ENCODE measurements around the gene SIAH1.
"Not testable (repeated sequence)": the region's sequence is repeated elsewhere in the genome, so short reads cannot be mapped to it uniquely, and the experiment has no call there.

Gene SIAH1

GRCh38 chr16:48367441-48368049, 17.7 kb downstream of the SIAH1 start:
- in situ Hi-C loops (cut with MboI; ENCODE audit: low sequenced_read_pairs): no loop called here
- no peak for DNase-seq (ENCODE audit: low spot score in 2 of 2)

GRCh38 chr16:48366165-48367093, 18.8 kb downstream of the SIAH1 start:
- Histone ChIP-seq H3K4me1 (peaks cover 37% of the 10 kb centered on the region), H3K4me3 (peak overlapping the region; percentile 44), H3K27me3 (ENCODE audit: low read depth) (no peaks in the 10 kb centered on the region), H3K9me3 (no peaks in the 10 kb centered on the region), H3K36me3 (replicated peaks) (peaks cover 9% of the 10 kb centered on the region)
- in situ Hi-C loops (cut with MboI; ENCODE audit: low sequenced_read_pairs): no loop called here
- peak; percentile 38 to 64 for DNase-seq (ENCODE audit: low spot score in 2 of 2)

More at GRCh38 chr16:48367441-48368049, 17.7 kb downstream of the SIAH1 start:
- Histone ChIP-seq H3K4me3 (no peak overlapping the region), H3K27me3 (ENCODE audit: low read depth) (no peaks in the 10 kb centered on the region), H3K9me3 (no peaks in the 10 kb centered on the region), H3K36me3 (replicated peaks) (no peaks in the 10 kb centered on the region), H3K4me1 (peaks cover 40% of the 10 kb centered on the region)

GRCh38 chr16:48365601-48366164, 19.5 kb downstream of the SIAH1 start:
- peaks cover 10% of the 10 kb centered on the region for H3K36me3 ChIP-seq (replicated peaks)
- peak; percentile 87 to 94 for DNase-seq (ENCODE audit: low spot score in 2 of 2)
- in situ Hi-C loops (cut with MboI; ENCODE audit: low sequenced_read_pairs): no loop called here

GRCh38 chr16:48365025-48365600, 20.1 kb downstream of the SIAH1 start:
- no peak for DNase-seq (ENCODE audit: low spot score in 2 of 2)
- no peaks in the 10 kb centered on the region for H3K9me3 ChIP-seq
- H3K4me1 ChIP-seq: peaks cover 35% of the 10 kb centered on the region
- peak overlapping the region; percentile 44 for H3K4me3 ChIP-seq
- no peaks in the 10 kb centered on the region for H3K27me3 ChIP-seq (ENCODE audit: low read depth)
- in situ Hi-C loops (cut with MboI; ENCODE audit: low sequenced_read_pairs): no loop called here
- H3K36me3 ChIP-seq (replicated peaks): peaks cover 10% of the 10 kb centered on the region

More at GRCh38 chr16:48365601-48366164, 19.5 kb downstream of the SIAH1 start:
- Histone ChIP-seq H3K27me3 (ENCODE audit: low read depth) (no peaks in the 10 kb centered on the region), H3K4me1 (peaks cover 37% of the 10 kb centered on the region), H3K4me3 (peak overlapping the region; percentile 44), H3K9me3 (no peaks in the 10 kb centered on the region)

- H3K4me1 ChIP-seq: peaks cover 11% of the 10 kb centered on the region
- no peak overlapping the region for H3K4me3 ChIP-seq
- peaks cover 10% of the 10 kb centered on the region for H3K36me3 ChIP-seq (replicated peaks)
- no peaks in the 10 kb centered on the region for H3K9me3 ChIP-seq
- H3K27me3 ChIP-seq (ENCODE audit: low read depth): no peaks in the 10 kb centered on the region
- in situ Hi-C loops (cut with MboI; ENCODE audit: low sequenced_read_pairs): no loop called here
- DNase-seq (ENCODE audit: low spot score in 2 of 2): no peak
These were observed 23.6 kb downstream of the SIAH1 start for GRCh38 chr16:48361540-48362144.

- in situ Hi-C loops (cut with MboI; ENCODE audit: low sequenced_read_pairs): no loop called here
- Histone ChIP-seq H3K36me3 (replicated peaks) (peaks cover 10% of the 10 kb centered on the region), H3K4me1 (peaks cover 7% of the 10 kb centered on the region), H3K27me3 (ENCODE audit: low read depth) (no peaks in the 10 kb centered on the region), H3K9me3 (no peaks in the 10 kb centered on the region), H3K4me3 (no peak overlapping the region)
- no peak for DNase-seq (ENCODE audit: low spot score in 2 of 2)
These were observed 24.2 kb downstream of the SIAH1 start for GRCh38 chr16:48361012-48361411.

- Histone ChIP-seq H3K4me1 (0 out of 2 replicates have a peak, but pooled peaks cover under 1% of the 10 kb centered on the region), H3K27me3 (ENCODE audit: low read depth) (no peaks in the 10 kb centered on the region), H3K4me3 (no peak overlapping the region), H3K9me3 (no peaks in the 10 kb centered on the region), H3K36me3 (replicated peaks) (peaks cover 13% of the 10 kb centered on the region)
- in situ Hi-C loops (cut with MboI; ENCODE audit: low sequenced_read_pairs): loop anchor here (10.0 kb wide), 2 partner anchors 155 to 265 kb away; no protein-coding TSS in a partner anchor
- DNase-seq (ENCODE audit: low spot score in 2 of 2): no peak
These were observed 25.2 kb downstream of the SIAH1 start for GRCh38 chr16:48359983-48360382.

GRCh38 chr16:48358419-48358818, 26.8 kb downstream of the SIAH1 start:
- in situ Hi-C loops (cut with MboI; ENCODE audit: low sequenced_read_pairs): loop anchor here (10.0 kb wide), 2 partner anchors 156 to 266 kb away; no protein-coding TSS in a partner anchor
- Histone ChIP-seq H3K36me3 (replicated peaks) (peaks cover 15% of the 10 kb centered on the region), H3K27me3 (ENCODE audit: low read depth) (no peaks in the 10 kb centered on the region), H3K9me3 (no peaks in the 10 kb centered on the region), H3K4me3 (no peak overlapping the region), H3K4me1 (no peaks in the 10 kb centered on the region)
- DNase-seq (ENCODE audit: low spot score in 2 of 2): no peak

GRCh38 chr16:48356633-48357376, 28.4 kb downstream of the SIAH1 start:
- Histone ChIP-seq H3K4me1 (no peaks in the 10 kb centered on the region), H3K9me3 (no peaks in the 10 kb centered on the region), H3K27me3 (ENCODE audit: low read depth) (no peaks in the 10 kb centered on the region), H3K36me3 (replicated peaks) (peaks cover 15% of the 10 kb centered on the region), H3K4me3 (no peak overlapping the region)
- in situ Hi-C loops (cut with MboI; ENCODE audit: low sequenced_read_pairs): loop anchor here (10.0 kb wide), 2 partner anchors 158 to 268 kb away; no protein-coding TSS in a partner anchor
- DNase-seq (ENCODE audit: low spot score in 2 of 2): no peak

GRCh38 chr16:48354877-48355855, 30.0 kb downstream of the SIAH1 start:
- peaks cover 26% of the 10 kb centered on the region for H3K36me3 ChIP-seq (replicated peaks)
- in situ Hi-C loops (cut with MboI; ENCODE audit: low sequenced_read_pairs): loop anchor here (10.0 kb wide), 2 partner anchors 160 to 270 kb away; no protein-coding TSS in a partner anchor
- no peak for DNase-seq (ENCODE audit: low spot score in 2 of 2)

GRCh38 chr16:48354385-48354784, 30.8 kb downstream of the SIAH1 start:
- H3K36me3 ChIP-seq (replicated peaks): peaks cover 32% of the 10 kb centered on the region
- in situ Hi-C loops (cut with MboI; ENCODE audit: low sequenced_read_pairs): loop anchor here (10.0 kb wide), 2 partner anchors 160 to 270 kb away; no protein-coding TSS in a partner anchor
- not testable (repeated sequence) for H3K9me3 ChIP-seq; DNase-seq (ENCODE audit: low spot score in 2 of 2); H3K4me1 ChIP-seq; H3K27me3 ChIP-seq (ENCODE audit: low read depth); H3K4me3 ChIP-seq

More at GRCh38 chr16:48354877-48355855, 30.0 kb downstream of the SIAH1 start:
- no peaks in the 10 kb centered on the region for H3K27me3 ChIP-seq (ENCODE audit: low read depth)
- H3K4me3 ChIP-seq: no peak overlapping the region
- no peaks in the 10 kb centered on the region for H3K9me3 ChIP-seq
- no peaks in the 10 kb centered on the region for H3K4me1 ChIP-seq

Data from HAP-1 (cell line).